Muscle layer of duodenum (tissue), 2 donors: ENCODE measurements around the gene RABL3.
"Not testable (repeated sequence)": the region's sequence is repeated elsewhere in the genome, so short reads cannot be mapped to it uniquely, and the experiment has no call there.

ENCODE experiments used
- H3K27ac ChIP-seq: one replicate; pipeline ENCODE4 v1.7.0; 2013; ENCODE audit warnings: mild to moderate bottlenecking, low read length
- H3K27me3 ChIP-seq: one replicate; pipeline ENCODE4 v1.7.0; 2013; ENCODE audit warnings: low read depth, mild to moderate bottlenecking, control low read depth, low read length
- H3K36me3 ChIP-seq, 2 donors: one replicate each; pipeline ENCODE4 v1.7.0; 2013; ENCODE audit warnings: low read length in 2 of 2, control low read depth in 1 of 2, mild to moderate bottlenecking in 1 of 2; ENCODE audit not compliant: insufficient read depth in 2 of 2, control insufficient read depth in 1 of 2
- H3K4me1 ChIP-seq, 2 donors: one replicate each; pipeline ENCODE4 v1.7.0; 2013; ENCODE audit warnings: low read length in 2 of 2, mild to moderate bottlenecking in 2 of 2, control low read depth in 1 of 2, moderate library complexity in 1 of 2; ENCODE audit not compliant: insufficient read depth in 2 of 2, control insufficient read depth in 1 of 2
- H3K4me3 ChIP-seq, 2 donors: one replicate each; pipeline ENCODE4 v1.7.0; 2013; ENCODE audit warnings: low read length in 2 of 2, low read depth in 1 of 2, mild to moderate bottlenecking in 1 of 2
- H3K9me3 ChIP-seq, 2 donors: one replicate each; pipeline ENCODE4 v1.7.0; 2013; ENCODE audit warnings: low read length in 2 of 2, control low read depth in 1 of 2, mild to moderate bottlenecking in 1 of 2; ENCODE audit not compliant: control insufficient read depth in 1 of 2
- donor health status: healthy.

RABL3 gene

GRCh38 chr3:120682095-120682681 is 60.1 kb downstream of the RABL3 start, which contains the start of gene HGD:
Gene HGD (minus strand): TSS chr3:120682239. CDS start chr3:120682111, 128 bp downstream.
- H3K27ac ChIP-seq = peak within 1 kb of the TSS; percentile 71
- H3K36me3 ChIP-seq = no peaks in the 10 kb centered on the region
- no peaks in the 10 kb centered on the region for H3K27me3 ChIP-seq
- no peaks in the 10 kb centered on the region for H3K9me3 ChIP-seq
- H3K4me3 ChIP-seq = peak within 1 kb of the TSS in 1 of 2 donors; percentile 30
- peaks cover 0 to 11% of the 10 kb centered on the region in 2 donors for H3K4me1 ChIP-seq

GRCh38 chr3:120681506-120682038 is 60.7 kb downstream of the RABL3 start:
- Histone ChIP-seq H3K27ac (peak overlapping the region; percentile 71), H3K4me3 (peak overlapping the region in 1 of 2 donors; percentile 30), H3K4me1 (peaks cover 0 to 11% of the 10 kb centered on the region in 2 donors), H3K9me3 (no peaks in the 10 kb centered on the region), H3K36me3 (no peaks in the 10 kb centered on the region), H3K27me3 (no peaks in the 10 kb centered on the region)

GRCh38 chr3:120681018-120681417 is 61.3 kb downstream of the RABL3 start:
- Histone ChIP-seq H3K27me3 (no peaks in the 10 kb centered on the region), H3K4me1 (peaks cover 0 to 11% of the 10 kb centered on the region in 2 donors), H3K27ac (no peak overlapping the region), H3K9me3 (no peaks in the 10 kb centered on the region), H3K4me3 (no peak overlapping the region), H3K36me3 (no peaks in the 10 kb centered on the region)

GRCh38 chr3:120680193-120680894 is 62.0 kb downstream of the RABL3 start:
- no peaks in the 10 kb centered on the region for H3K36me3 ChIP-seq
- no peak overlapping the region for H3K27ac ChIP-seq
- peaks cover 0 to 11% of the 10 kb centered on the region in 2 donors for H3K4me1 ChIP-seq
- H3K27me3 ChIP-seq = no peaks in the 10 kb centered on the region
- H3K4me3 ChIP-seq = no peak overlapping the region
- H3K9me3 ChIP-seq = no peaks in the 10 kb centered on the region

GRCh38 chr3:120678984-120679383 is 63.3 kb downstream of the RABL3 start:
- no peaks in the 10 kb centered on the region for H3K9me3 ChIP-seq
- peaks cover 0 to 11% of the 10 kb centered on the region in 2 donors for H3K4me1 ChIP-seq
- no peaks in the 10 kb centered on the region for H3K27me3 ChIP-seq
- peak overlapping the region; percentile 7 to 43 for H3K4me3 ChIP-seq
- peak overlapping the region; percentile 52 for H3K27ac ChIP-seq
- H3K36me3 ChIP-seq = no peaks in the 10 kb centered on the region

- Histone ChIP-seq H3K27me3 (no peaks in the 10 kb centered on the region), H3K9me3 (no peaks in the 10 kb centered on the region), H3K4me3 (peak overlapping the region; percentile 7 to 43), H3K36me3 (no peaks in the 10 kb centered on the region), H3K27ac (peak overlapping the region; percentile 52), H3K4me1 (peaks cover 0 to 11% of the 10 kb centered on the region in 2 donors)
These were observed 63.9 kb downstream of the RABL3 start for GRCh38 chr3:120678331-120678947.

- not testable (repeated sequence) for H3K27ac ChIP-seq, H3K9me3 ChIP-seq, H3K4me3 ChIP-seq, H3K36me3 ChIP-seq, H3K27me3 ChIP-seq
- peaks cover 0 to 11% of the 10 kb centered on the region in 2 donors for H3K4me1 ChIP-seq
These were observed 65.1 kb downstream of the RABL3 start for GRCh38 chr3:120677193-120677592.

- H3K27me3 ChIP-seq = no peaks in the 10 kb centered on the region
- H3K9me3 ChIP-seq = no peaks in the 10 kb centered on the region
- H3K36me3 ChIP-seq = no peaks in the 10 kb centered on the region
- no peak overlapping the region for H3K27ac ChIP-seq
- no peak overlapping the region for H3K4me3 ChIP-seq
- H3K4me1 ChIP-seq = peaks cover 0 to 2% of the 10 kb centered on the region in 2 donors
These were observed 69.2 kb downstream of the RABL3 start for GRCh38 chr3:120673116-120673515.

GRCh38 chr3:120670576-120670975 is 71.7 kb downstream of the RABL3 start:
- no peaks in the 10 kb centered on the region for H3K4me1 ChIP-seq
- H3K9me3 ChIP-seq = no peaks in the 10 kb centered on the region
- no peak overlapping the region for H3K4me3 ChIP-seq
- no peaks in the 10 kb centered on the region for H3K36me3 ChIP-seq
- no peaks in the 10 kb centered on the region for H3K27me3 ChIP-seq
- no peak overlapping the region for H3K27ac ChIP-seq

GRCh38 chr3:120664926-120665325 is 77.4 kb downstream of the RABL3 start:
- H3K4me1 ChIP-seq = peaks cover 0 to 5% of the 10 kb centered on the region in 2 donors
- no peak overlapping the region for H3K4me3 ChIP-seq
- no peak overlapping the region for H3K27ac ChIP-seq
- no peaks in the 10 kb centered on the region for H3K27me3 ChIP-seq
- H3K36me3 ChIP-seq = no peaks in the 10 kb centered on the region
- H3K9me3 ChIP-seq = no peaks in the 10 kb centered on the region

GRCh38 chr3:120661945-120662344 is 80.4 kb downstream of the RABL3 start:
- no peaks in the 10 kb centered on the region for H3K27me3 ChIP-seq
- H3K4me3 ChIP-seq = no peak overlapping the region
- H3K4me1 ChIP-seq = peaks cover 0 to 5% of the 10 kb centered on the region in 2 donors
- H3K27ac ChIP-seq = no peak overlapping the region
- H3K9me3 ChIP-seq = no peaks in the 10 kb centered on the region
- H3K36me3 ChIP-seq = no peaks in the 10 kb centered on the region
